ENCODE data around the gene HGFAC.

HGFAC gene

DNA sequence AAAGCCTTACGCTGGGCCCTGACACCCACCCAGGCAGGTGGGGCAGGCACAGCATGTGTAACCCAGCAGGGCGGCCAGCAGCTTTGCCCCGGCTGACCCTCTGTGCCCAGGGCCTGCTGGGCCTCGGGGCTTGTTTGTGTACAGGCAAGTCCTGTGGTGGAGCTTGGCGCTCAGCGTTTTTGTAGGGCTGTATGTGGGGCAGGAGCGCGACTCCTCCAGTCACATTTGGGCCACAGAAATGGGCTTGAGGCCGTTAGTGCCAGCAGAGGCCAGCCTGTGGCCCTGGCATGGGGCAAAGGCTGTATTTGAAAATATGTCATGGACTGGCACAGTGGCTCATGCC is 14.7 kb upstream of the HGFAC start:
- no peak for DNase-seq

DNA sequence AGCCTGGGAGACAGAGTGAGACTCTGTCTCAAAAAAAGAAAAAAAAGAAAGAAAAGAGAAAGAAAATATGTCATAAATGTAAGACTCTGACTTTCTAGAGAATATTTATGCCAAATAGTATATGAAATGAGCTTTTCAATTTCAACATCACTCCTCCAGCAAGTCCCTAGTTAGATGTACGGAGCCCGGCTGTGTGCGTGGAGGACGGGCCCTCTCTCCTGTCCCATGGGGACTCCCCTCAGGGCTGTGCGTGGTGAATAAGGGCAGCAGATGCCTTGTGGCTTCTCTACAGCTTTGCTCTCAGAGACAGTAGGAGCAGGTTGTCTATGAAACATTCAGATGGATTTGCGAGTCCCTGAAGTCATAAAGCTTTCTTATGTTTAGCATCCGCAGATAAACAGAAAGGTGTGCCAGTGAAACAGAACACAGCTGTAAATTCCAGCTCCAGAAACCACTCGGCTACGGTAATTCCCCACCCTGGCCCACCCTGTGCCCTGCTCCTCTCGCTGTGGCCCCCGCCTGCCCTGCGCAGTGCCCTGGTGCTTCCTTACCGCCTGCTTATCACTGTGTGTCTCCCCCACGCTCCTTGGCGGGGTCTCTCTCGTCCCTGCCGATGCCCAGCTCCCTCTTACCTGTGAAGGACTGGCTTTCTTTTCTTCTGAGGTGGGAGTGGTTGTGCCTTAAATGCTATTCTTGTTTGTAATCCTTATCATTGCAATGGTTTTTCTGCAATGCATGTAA is 13.9 kb upstream of the HGFAC start:
- DNase-seq, result no peak

DNA sequence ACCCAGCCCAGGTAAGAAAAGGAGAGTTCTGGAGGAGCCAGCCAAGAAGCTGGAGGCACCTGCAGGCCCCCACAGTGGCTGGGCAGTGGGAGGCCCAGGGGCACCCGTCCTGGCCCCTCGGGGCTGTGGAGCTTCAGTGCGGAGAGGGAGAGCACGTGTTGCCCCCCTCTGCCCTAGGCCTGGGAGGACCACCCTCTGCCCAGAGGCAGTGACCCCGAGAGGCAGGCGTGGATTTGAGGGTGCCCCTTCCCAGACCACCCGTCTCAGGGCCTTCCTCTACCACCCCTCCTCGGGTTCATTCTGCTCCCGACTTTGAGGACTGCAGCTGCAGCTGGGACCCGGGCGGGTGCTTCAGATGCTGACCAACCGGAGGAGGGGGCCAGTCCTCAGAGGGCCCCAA is 12.1 kb upstream of the HGFAC start:
- DNase-seq, result no peak

DNA sequence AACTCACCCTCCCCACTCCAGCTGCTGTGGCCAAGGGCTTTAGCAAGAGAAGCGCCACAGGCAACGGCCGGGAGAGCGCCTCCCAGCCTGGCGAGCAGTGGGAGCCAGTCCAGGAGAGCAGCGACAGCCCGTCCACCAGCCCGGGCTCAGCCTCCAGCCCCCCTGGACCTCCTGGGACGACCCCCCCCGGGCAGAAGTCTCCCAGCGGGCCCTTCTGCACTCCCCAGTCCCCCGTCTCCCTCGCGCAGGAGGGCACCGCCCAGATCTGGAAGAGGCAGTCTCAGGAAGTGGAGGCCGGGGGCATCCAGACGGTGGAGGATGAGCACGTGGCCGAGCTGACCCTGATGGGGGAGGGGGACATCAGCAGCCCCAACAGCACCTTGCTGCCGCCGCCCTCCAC is 11.2 kb upstream of the HGFAC start:
- DNase-seq, result no peak

DNA sequence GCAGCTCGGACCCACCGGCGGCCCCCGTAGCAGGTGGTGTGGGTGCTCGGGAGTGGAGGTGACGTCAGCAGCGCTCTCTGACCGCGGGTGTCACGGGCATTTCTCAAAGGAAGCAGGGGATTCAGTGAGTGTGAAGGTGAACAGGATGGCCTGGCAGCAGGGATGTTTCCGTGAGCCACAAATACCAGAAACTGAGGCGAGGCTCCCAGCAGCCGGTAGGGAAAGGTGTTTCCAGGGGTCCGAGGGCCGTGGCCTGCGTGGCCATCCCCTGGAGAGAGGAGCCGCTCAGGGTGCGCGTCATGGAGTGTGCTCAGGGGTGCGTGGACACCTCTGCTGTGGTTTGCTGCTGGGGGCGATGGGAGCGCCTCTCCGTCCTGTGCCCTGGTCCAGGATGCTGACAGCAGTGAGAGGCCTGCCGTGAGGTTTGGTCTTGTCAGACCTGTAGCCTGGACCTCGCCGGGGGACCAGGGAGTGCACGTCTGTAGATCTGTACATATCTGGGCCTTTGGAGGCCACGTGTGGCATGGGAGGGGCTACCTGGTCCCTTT is 10.2 kb upstream of the HGFAC start:
- no peak for DNase-seq

DNA sequence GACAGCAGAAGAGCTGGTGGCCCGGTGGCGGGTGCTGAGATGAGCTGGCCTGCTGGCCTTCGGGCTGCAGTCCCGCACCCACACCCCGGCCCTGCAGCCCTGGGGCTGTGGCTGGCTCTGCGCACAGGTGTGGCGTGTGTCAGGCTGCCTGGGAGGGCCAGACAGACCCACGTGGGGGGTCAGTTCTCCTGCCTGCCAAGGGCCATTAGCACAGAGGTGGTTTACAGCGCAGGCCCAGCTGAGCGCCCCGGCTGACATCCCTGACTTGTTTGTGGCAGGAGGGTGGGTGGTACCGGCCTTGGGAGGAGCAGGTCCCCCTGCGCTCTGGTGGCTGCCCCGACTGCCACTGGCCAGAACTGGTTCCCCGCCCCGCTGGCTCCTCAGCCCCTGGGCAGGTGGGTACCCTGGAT is 9.4 kb upstream of the HGFAC start:
- DNase-seq, result no peak

DNA sequence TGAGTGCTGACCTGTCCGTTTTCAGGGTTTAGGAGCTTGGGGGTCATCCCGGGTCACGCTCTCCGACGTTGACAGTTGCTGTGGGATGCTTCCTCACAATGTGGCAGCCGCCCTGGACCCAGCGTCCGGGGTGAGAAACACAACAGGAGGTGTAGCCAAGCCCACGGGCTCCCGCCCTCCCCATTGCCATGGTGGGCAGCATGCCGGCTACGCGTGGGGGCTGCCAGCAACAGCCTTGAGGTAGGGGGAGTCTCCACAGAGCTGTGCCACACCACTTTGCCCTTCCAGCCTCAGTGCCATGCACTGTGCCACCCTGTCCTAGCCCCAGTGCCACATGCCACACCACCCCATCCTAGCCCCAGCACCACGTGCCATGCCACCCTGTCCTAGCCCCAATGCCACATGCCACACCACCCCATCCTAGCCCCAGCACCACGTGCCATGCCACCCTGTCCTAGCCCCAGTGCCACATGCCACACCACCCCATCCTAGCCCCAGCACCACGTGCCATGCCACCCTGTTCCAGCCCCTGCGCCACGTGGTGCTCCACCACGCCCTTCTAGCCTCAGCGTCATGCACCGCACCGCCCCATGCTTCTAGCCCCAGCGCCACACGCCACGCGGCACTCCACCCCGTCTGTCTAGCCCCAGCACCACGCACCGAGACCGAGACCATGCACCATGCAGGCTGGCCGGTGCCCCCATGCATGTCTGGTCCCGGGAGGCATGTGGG is 8.5 kb upstream of the HGFAC start:
- DNase-seq, result no peak

DNA sequence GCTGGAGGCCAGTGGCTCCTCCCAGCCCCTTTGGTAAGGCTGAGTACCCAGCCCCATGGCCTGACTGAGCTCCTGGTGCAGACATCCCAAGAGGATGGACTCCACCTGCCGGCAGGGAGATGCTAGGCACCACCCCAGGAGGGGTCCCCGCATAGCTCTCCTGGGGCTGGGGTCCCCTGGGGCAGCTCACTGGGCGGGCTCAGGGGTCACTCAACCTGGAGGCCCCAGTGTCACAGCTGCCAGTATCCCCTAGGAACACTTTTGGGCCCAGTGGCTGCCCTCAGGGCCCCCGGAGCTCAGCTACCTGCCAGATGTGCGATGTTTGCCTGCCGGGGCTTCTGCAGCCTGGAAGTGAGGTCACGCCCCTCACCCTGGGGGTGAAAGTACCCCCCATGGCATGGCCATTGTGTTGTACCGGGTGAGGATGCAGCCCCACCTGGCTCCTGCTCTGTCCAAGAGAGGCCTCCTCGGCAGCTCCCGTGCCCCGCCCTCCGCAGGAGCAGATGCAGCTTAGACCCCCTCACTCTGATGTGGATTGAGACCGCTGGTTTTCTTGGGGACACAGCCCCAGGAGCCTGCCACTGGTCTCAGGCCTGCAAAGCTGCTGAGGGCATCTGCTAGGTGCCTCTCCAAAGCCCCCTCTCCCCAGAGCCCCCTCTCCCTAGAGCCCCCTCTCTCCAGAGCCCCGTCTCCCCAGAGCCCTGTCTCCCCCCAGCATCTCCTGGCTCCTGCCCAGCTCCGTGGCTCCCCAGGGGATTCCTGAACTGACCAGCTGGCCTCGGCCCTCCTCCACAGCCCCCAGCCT is 6.7 kb upstream of the HGFAC start:
- DNase-seq, result no peak

DNA sequence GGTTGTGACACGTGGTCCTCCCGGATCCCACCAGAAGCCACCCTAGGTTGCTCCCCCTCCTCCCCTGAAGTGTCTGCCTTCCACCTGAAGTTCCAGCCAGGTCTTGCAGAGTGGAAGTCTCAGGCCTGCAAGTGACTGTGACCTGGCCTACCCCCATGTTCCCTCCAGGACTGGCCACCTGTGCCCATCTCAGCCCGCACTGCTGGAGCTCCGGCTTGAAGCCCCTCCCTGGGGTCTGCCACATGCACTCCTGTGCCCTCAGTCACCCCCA is 6.1 kb upstream of the HGFAC start:
- no peak for DNase-seq

DNA sequence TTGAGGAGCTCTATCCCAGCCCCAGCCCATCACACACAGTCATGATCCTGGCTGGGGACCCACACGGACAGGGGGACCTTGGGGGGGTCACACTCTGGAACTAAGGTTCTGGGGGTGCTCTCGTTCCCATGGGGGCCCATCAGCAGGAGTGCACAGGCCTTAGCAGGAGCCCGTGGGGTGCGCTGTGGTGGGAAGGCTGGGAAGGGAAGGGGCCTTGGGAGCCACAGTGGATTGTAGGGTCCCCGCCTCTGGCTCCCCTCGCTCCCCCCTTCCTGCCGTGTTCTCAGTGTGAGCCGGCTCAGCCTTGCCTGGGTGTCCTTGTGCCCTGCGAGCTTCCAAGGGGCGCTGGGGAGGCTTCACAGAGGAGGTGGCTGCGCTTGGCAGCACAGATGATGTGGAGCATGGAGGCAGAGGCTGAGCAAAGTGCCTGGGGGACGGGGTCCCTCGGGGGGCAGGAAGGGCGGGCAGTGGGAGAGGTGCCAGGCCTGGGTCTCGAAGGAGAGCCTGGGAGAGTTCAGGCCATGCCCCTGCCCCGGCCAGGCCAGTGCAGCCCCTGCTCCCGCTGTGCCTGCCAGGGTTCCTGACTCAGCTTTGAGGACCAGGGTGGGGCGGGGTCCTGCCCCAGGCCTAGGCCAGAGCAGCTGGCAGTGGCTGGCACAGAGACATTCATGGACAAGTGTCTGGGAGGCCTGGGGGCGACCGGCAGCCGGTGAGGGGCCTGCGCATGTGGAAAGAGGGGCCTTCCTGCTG is 5.5 kb upstream of the HGFAC start:
- DNase-seq, result no peak

DNA sequence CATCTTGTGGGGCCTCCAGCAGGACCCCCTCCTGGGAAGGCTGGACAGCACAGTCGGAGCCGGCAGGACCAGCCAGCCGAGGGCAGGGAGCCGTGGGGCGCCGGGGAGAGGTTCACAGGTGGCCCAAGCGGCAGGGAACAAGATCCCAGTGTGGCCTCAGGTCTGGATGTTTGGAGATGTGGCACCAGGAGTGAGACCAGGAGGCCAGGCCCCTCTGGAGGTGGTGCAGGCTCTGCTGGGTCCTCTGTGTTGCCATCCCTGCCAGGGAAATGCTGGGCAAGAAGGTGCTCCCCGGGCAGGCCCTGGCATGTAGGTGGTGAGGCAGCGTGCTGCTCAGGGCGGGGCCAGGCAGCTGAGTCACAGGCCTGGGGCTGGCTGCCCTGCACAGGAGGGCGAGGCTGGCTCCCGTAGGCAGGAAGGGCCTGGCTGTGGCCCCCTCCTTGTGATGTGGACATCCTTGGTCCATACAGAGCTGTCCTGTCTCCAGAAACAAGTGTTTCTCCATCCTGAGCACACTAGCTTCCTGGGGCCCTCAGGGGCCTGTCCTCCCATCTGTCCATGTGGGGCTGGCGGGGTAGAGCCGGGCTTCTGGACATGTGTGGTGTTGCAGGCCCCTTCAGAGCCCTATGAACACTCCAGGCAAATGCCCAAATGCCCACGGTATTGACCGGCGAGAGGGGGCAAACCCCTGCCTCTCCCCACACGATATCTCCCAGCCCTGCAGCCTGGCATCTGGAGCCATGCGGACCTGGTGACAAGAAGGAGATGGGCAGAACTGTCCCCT is 4.8 kb upstream of the HGFAC start:
- no peak for DNase-seq

DNA sequence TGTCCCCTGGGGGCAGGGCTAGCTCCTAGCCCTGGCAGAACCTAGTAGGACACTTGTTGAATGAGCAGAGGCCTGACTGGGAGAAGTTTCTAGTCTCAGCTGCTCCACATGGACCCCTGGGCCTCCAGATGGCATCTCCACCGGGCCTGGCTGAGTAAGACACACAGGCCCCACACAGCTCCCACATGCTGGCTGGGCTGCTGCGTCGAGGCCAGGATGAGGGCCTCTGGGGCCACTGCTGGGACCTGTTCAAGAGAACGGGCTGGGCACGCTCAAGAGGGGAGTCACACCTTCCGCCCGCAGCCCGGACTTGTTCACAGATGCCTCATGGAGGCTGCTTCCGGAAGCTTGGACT is 4.2 kb upstream of the HGFAC start:
- DNase-seq, result no peak

DNA sequence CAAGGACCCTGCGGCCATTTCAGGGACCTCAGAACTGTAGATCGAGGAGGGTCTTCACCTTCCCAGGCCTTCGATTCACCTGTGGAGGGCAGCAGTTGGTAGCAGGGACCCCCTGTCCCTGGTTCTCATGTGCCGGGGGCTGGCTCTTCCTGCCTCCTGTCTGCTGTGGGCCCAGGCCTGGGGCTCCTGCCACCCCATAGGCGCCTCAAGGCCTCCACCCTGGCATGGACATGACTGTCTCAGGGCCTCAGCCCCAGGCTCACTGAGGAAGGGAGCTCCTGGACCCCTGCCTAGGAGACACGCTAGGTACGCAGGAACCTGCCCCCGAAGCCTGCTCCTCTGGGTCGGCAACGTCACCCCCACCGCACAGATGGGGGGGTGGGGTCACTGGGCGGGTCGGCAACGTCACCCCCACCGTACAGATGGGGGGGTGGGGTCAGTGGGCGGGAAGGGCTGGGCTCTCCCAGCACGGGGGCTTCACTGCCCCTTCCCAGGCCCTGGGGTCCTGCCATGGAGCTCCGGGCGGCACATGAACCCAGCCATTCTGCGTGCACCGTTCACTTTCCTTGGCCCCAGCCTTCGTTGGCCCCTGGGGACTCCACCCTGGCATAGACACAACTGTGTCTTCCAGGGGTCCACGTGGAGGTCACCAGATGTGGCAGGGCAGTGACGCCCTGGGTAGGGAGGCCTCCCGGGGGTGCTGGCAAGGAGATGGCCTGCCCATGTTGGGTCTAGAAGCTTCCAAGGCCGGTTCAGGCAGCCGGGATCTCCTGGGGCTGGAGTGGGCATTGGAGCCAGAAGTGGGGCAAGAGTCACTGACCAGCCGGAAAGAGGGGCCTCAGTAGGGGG is 3.5 kb upstream of the HGFAC start:
- no peak for DNase-seq

DNA sequence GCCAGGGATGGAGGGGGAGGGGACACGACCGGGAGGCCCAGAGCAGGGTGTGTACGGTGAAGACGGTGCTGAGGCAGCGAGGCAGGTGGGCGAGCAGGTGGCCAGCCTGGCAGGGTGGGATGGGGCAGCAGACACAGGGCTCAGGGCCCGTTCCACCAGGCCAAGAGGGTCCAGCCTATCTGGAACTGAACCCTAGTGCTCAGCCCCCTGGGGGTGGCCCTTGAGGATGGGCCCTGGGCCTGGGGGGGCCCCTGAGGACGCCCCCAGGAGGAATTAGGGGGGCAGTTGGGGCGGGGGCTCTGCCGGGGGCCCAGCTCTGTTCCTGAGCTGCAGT is 3.0 kb upstream of the HGFAC start:
- no peak for DNase-seq

DNA sequence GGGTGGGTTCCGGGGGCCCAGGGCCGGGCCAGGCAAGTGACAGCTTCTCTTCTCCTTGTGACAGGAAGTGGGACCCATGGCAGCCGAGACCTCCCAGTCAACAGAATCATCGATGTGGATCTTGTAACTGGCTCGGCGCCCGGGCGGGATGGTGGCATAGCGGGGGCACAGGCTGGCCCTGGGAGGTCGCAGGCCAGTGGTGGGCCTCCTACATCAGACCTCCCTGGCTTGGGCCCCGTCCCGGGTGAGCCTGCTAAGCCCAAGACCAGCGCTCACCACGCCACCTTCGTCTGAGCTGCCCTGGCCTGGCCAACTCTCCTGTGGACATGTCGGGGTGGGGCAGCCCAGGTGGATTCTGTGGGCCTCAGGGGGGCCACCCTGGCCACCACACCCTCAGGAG is 2.4 kb upstream of the HGFAC start:
- DNase-seq, result no peak

DNA sequence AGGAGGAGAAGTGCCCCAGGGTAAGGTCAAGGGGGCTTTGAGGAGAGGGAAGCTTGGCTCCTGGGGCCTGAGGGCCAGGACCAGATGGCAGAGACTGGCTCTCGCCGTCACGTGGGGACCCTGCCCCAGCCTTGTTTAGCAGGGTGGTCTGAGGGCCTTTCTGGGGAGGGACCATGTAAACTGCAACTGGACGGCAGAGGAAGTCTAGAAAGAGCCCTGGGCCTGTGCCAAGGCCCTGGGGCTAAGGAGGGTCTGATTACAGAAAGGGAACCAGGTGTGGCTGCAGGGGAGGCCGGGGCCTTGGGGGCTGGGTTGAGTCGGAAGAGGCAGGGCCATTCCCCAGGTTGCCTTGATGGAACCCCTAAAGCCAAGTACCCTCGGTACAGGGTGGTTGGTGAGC is 1.8 kb upstream of the HGFAC start:
- DNase-seq, result no peak

DNA sequence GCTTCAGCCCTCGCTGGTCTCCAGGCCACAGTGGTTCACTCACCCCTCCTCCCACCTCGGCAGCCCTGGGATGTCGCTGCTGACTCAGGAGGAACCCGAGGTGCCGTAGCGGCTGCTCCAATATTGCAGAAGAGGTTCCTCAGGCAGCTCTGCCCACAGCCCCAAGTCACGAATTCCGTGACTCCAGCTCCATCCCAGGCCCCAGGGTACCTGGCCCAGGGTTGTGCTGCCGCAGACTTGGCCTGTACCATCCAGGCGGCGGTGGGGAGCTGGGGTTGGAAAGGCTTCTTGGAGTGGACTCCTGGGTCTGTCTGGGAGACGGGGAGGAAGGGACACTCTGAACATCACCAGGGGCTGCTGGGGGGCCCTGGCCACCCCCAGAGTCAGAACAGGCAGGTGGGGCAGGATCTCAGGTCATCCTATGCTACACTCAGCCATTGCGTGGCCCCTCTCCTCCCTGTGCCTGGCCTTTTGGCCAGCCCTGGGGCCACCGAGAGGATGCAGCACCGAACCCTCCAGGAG is 728 bp upstream of the HGFAC start:
- DNase-seq, result no peak

DNA sequence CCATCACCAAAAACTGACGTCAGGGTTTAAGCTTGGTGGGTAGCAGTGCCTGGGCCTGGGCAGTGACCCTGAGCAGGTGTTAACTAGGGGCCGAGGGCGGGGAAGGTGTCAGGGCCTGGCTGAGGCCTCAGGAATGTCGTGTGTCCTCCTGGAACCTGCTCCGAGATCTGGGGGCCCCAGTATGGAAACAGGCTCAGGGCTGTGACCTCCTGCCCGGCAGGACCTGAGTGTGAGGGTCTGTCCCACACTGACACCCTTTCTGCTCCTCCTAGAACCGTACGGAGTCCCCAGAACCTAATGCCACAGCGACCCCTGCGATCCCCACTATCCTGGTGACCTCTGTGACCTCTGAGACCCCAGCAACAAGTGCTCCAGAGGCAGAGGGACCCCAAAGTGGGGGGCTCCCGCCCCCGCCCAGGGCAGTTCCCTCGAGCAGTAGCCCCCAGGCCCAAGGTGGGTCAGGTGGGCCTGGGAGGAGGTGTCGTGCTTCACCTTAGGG is 741 bp downstream of the HGFAC start:
- no peak for DNase-seq

DNA sequence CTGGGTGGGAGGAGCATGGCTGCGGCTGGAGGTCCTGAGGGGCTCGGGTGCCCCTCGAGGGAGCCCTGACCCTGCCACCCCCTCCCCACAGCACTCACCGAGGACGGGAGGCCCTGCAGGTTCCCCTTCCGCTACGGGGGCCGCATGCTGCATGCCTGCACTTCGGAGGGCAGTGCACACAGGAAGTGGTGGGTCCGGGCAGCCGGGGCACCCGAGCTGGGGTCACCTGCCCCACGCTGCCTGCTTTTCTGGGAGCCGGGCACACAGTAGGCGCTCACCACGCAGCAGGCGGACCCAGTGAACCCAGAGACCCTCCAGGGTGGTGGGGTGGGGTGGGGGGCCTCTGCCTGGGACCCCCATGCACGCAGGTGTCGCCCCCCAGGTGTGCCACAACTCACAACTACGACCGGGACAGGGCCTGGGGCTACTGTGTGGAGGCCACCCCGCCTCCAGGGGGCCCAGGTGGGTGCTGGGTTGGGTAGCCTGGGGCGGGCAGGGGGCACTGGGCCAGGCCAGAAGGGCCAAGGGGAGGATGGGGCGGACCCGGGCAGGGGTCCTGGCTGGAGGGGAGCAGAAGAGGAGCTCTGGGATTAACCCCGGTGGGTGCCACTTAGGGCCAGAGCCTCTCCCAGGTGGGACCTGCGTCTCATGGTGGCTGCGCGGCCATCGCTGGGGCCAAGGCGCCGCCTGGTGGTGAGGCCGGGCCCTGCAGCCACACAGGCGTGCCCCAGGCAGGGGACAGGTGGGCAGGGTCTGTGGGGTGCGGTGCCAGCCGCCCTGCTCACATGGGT is 1.4 kb downstream of the HGFAC start:
- peak; percentile 5 for DNase-seq

DNA sequence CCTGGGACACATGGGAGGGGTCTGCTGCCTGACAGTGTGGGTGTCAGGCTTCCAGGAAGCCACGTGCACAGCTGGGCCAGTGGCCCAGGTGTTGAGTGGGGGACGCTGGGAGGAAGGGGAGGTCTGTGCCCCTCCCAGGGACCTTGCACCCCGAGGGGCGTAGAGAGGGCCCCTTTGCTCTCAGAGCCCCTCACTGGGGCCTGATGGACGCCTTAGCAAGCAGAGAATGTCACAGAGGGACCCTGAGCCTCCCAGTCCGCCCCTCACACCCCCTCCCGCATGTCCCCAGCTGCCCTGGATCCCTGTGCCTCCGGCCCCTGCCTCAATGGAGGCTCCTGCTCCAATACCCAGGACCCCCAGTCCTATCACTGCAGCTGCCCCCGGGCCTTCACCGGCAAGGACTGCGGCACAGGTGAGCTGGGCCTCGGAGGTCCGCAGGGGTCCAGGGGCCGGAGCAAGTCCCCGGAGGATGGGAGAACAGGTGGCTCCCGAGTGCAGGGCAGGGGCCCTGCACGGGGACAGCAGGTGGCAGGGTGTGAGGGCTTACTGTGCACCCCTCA is 2.1 kb downstream of the HGFAC start:
- DNase-seq, result no peak
